Stimulated activated CD8-positive, alpha-beta memory T cell treated with anti-CD3 and anti-CD28 coated beads, Interleukin-2, amount 100 ng/mL, for 48 hours (primary cell): ENCODE results near the gene UBE2O.
A peak's percentile ranks its signal among the peaks of the same experiment; 100 is the strongest.
"Not testable (repeated sequence)": the region's sequence is repeated elsewhere in the genome, so short reads cannot be mapped to it uniquely, and the experiment has no call there.

Experiments used
- DNase-seq, 2 donors: peaks; one replicate each; pipeline ENCODE4 v3.0.0-alpha.2; 2020; ENCODE audit warnings: low read depth in 2 of 2

The UBE2O gene

DNA sequence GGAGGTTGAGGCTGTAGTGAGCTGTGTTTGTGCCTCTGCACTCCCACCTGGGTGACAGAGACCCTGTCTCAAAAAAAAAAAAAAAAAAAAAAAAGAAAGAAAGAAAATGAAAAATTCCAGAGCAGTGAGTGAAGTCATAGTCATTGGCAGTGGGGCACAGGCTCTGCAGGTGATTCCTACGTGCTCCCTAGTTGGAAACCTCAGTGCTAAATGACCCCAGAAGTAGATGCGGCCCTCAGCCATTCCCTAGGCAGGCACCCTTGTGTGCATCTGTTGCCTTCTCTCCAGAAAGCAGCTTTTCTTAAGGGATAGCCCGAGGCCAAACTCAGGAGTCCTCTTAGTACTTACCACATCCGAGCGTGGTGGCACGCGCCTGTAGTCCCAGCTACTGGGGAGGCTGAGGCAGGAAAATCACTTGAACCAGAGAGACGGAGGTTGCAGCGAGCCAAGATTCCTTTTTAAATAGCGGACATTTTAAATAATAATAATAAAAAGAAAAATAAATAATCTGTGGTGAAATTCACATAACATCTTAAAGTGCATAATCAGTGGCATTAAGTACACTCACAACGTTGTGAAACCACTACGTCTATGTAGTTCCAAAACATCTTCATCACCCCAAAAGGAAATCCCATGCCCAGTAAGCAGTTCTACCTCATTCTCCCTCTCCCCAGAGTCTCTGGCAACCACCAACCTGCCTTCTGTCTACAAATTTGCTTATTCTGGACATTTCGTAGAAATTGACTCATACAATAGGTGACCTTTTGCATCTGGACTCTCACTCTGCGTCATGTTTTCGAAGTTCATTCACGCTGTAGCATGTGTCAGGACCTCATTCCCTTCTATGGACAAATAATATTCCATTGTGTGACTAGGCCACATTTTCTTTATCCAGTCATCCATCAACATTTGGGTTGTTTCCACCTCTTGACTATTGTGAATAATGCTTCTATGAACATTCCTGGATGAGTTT is 81.0 kb downstream of the UBE2O start:
- no peak for DNase-seq

DNA sequence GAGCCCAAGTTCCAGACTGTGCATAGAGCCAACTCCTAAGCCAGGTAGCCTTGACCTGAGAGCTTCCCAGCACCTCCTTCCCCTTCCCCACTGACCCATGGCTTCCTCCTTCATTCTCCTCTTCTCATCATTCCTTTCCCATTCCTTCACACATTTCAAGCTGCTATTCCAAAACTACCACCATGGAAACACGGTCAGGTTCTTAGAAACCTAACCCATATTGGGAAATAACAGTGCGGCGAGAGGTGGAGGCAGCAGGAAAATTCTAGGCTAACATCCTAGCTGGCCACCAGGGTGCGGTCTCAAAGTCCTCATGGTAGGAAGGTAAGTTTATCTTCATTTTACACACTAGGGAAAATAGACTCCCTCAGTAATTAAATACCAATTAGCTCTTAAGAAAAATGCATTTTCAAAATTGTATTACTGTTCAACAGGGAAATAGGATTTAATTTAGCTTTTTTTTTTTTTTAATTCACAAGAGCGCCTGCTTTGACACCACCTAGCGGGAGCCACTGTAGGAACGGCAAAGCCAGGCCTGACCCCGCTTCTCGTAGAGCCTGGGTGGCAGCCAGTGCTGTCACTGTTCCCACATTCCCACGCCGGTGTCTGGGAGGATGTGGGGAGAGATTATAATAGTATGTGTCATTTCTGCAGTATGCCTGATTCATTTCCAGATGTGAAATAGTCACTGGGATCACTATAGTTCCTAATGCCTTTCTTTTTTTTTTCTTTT is 82.5 kb downstream of the UBE2O start:
- no peak for DNase-seq

DNA sequence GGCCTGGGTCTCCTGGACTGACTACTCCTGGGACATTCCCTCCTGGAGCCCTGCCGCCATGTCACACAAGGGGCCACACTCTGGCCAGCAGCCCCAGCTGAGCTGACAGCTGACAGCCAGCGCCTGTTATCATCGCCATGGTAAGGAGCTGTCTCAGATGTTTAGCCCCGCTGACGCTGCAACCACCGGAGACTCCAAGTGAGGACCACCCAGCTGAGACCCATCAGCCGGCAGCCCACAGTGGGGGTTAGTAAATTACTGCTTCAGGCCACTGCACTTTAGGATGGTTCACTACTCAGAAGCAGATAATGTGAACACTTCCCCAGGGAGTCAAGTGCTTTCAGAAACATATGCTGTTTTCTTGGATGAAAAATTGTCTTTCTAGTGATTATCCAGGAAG is 83.1 kb downstream of the UBE2O start:
- DNase-seq, result no peak

DNA sequence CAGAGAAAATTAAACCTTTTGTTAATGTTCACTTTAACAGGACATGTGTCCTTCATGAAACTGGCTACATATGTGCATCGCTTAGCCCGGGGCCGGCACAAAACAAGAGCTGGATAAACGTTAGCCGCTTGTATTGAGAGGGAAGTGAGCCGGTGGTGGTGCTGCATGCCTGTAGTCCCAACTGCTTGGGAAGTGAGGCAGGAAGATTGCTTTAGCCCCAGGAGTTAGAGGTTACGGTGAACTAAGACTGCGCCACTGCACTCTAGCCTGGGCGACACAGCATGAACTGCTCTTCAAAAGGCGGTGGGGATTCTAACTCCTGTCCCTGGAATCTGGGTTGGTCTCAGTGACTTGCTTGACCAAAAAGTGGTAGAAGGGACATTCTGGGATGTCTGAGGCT is 83.6 kb downstream of the UBE2O start:
- no peak for DNase-seq

DNA sequence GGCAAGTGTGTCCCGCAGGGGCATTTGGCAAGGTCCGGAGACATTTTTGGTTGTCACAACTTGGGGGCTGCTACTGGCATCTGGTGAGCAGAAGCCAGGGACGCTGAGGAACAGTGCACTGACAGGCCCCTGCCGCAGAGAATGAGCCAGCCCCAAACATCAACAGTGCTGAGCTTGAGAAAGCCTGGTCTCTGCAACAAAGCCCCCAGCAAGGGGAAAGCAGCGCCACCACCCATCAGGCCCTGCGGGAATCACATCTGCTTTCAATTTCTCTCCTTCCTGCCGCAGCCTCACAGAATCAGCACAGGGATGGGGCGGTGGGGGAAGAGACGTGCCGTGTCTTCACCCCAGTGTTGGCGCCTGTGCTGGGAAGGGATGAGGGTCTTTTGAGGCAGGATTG is 84.4 kb downstream of the UBE2O start:
- DNase-seq, result no peak

DNA sequence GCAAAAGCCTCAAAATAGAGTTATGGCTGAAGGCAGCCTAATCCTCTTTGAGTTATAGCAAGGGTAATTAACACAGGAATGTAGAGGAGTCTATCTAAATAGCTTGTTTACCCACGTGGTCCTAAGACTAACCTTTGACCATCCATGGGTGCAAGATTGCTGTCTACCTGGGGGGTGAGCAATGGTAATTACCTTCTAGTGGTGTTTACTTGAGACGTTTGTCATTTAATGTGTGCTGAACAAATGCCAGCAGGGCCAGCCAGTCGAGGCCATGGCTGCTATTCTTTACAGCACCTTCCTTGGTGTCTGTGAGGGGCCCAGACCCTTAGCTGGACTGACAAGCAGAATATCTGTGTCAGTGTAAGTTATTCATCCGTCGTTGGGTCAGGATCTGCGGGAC is 85.3 kb downstream of the UBE2O start:
- no peak for DNase-seq

DNA sequence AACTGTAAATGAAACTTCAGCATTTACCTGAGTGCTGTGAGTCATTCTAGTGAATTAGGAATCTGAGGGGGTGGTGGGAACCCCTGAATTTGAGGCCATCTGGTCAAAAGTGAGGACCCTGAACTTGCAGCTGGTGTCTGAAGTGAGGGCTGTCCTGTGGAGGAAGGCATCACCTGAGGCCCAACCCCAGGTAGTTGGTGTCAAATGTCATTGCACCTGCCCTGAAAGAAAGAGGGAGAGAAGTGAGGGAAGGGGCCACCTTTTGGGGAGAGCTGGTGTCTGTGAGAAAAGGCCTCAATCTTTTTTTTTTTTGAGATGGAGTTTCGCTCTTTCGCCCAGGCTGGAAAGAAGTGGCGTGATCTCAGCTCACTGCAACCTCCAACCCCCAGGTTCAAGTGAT is 86.7 kb downstream of the UBE2O start:
- no peak for DNase-seq

DNA sequence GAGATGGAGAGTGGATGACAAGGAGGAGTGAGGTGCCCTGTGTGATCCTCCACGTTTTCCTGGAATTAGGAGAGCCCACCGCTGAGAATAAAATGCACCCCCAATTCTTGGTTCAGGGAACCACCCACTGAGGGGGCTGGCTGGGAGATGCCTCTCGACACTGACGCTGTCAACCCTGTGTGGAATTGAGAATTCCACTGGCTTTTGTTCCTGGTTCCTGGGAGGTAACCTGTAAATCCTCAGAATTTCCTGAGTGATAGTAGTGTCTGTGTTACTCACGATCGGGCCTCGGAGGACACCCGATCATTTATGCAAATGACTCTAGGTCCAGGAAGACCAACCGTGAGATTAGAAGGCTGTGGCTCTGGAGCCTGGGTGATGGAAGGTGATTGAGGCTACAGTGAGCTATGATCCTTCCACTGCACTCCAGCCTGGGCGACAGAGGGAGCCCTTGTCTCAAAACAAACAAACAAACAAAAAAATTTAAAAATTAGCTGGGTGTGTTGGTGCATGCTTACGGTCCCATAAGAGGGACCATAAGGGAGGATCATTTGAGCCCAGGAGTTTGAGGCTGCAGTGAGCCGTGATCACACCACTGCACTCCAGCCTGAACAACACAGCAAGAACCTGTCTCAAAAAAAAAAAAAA is 87.6 kb downstream of the UBE2O start:
- DNase-seq, result no peak

DNA sequence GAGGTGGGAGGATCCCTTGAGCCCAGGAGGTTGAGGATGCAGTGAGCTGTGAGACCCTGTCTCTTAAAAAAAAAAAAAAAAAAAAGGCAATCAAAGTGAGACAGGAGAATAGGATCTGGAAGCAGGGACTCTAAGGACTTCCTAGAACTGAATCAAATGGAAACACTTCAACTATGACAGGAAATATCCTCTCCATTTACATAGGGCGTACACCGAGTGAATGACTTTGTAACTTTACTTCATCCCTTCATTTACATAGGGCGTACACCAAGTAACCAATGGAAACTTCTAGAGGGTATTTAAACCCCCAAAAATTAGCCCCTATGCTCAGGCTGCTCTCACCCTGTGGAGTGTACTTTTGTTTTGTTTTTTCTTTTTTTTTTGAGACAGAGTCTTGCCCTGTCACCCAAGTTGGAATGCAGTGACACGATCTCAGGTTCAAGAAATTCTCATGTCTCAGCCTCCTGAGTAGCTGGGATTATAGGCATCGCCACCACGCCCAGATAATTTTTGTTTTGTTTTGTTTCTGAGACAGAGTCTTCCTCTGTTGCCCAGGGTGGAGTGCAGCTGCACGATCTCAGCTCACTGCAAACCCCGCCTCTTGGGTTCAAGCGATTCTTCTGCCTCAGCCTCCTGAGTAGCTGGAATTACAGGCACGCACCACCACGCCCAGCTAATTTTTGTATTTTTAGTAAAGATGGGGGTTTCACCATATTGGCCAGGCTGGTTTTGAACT is 89.7 kb downstream of the UBE2O start:
- DNase-seq, result no peak

DNA sequence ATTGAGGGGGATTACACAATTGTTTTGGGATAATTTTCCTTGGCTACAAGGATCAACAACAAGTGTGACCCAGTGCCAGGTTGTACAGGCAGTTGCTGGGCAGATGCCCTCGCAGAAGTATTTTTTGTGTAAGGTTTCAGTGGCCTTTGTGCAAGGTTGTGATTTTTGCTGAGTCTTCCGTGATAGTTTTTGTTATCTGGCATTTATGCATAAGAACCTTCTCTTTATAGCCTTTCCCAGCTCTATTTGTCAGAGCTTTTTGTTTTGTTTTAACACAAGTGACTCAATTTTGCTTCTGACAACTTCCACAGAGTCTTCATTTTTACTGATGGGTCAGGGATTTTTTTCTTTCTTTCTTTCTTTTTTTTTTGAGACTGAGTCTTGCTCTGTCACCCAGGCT is 92.5 kb downstream of the UBE2O start:
- no peak for DNase-seq

DNA sequence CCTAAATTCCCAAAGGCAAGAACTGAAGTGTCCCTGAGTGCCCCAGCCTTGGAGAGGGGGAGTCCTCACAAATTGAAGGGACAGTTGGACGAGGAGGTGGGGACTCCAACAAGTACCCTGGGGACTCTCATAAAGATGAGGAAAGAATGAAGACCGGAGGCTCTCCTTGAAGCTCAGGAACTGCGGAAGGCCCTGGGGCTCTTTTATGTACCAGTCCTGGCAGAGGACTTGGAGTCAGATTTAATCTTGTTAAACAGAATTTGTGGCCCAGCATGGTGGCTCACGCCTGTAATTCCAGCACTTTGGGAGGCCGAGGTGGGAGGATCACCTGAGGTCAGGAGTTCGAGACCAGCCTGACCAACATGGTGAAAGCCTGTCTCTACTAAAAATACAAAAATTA is 93.2 kb downstream of the UBE2O start:
- not testable (repeated sequence) for DNase-seq

DNA sequence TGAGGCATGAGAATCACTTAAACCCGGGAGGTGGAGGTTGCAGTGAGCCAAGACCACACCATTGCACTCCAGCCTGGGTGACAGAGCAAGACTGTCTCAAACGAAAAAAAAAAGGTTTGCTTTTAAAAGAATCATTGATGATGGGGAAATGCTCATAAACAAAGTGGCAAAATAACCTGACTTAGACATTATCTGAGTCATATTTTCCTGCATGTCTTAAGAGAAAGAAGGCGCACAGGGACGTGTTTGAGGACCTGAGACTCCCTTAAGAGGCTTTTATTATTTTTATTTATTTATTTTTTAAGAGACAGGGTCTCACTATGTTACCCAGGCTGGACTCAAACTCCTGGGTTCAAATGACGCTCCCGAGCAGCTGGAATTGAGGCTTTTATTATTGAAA is 93.6 kb downstream of the UBE2O start:
- DNase-seq, result no peak

DNA sequence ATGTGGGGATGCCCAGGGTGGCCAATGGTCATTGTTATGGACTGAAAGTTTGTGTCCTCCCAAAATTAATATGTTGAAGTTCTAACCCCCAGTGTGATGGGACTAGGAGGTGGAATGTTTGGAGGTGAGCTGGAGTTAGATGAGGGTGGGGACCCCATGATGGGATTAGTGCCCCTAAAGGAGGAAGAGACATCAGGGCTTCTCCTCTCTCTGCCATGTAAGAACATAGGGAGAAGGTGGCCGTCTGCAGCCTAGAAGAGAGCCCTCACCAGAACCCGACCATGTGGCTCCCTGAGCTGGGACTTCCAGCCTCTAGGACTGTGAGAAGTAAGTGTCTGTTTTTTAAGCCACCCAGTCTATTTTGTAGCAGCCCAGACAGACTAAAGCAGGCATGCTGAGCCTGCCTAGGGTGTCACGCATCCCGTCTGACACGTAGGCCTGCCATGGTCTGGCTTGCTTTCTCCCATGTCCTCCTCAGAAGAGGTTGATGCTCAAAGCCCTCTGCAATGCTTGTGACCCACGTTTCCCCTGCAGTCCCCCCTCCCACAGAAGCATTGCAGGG is 95.3 kb downstream of the UBE2O start:
- no peak for DNase-seq

DNA sequence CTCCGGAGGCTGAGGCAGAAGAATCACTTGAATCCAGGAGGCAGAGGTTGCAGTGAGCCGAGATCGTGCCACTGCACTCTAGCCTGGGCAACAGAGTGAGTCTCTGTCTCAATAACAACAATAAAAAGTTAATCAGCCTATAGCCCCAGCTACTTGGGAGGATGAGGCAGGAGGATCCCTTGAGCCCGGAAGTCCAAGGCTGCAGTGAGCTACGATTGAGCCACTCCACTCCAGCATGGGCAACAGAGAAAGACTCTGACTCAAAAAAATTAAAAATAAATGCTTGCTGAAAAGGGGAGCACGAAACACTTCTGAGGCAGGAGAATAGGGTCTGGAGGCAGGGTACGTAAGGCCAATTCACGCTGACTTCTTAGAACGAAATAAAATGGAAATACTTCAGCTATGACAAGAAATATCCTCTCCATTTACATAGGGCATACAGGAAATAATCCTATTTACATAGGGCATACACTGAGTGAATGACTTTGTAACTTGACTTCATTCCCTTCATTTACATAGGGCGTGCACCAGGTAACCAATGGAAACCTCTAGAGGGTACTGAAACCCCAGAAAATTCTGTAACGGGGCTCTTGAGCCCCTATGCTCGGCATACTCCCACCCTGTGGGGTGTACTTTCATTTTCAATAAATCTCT is 96.0 kb downstream of the UBE2O start:
- DNase-seq, result no peak

DNA sequence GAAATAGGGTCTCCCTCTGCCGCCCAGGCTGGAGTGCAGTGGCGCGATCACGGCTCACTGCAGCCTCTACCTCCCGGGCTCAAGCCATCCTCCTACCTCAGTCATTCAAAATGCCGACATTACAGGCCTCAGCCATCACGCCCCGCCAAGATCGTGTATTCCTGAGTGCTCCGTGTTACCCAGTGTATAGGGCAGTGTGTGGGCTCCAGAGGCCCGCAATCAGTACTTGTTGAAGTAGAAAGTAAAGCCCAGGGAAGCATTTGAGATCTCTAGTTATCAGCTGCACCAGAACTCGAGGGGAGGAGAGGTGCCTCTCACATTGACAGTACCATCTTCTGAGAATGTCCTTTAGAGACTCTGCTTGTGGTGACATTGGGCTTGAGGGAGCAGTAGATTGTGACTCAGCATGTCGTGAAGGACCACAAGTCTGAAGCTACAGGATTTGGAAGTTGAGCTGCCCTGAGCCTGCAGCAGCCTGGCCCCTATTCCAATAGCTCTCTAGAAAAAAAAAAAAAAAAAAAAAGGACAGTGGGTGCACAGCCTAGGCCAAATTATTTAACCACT is 98.1 kb downstream of the UBE2O start:
- no peak for DNase-seq

DNA sequence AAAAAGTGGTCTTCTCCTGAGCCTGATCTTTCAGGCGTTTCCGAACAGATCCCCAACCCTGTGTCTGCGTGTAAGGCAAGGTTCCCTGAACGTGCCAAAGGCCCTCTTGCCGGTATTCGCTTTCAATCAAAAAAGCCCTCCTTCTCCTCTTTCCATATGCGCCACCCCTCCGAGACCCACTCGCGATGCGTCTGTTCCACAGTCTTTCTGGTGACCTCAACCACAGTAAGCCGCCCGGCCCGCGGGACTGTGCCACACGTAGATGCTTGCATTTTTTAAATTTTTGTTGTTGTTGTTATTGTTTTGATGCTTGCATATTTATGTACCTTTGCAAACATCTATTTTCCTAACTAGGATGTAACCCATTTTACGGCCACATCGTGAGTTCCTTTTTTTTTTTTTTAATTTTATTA is 98.6 kb downstream of the UBE2O start:
- DNase-seq, result no peak

DNA sequence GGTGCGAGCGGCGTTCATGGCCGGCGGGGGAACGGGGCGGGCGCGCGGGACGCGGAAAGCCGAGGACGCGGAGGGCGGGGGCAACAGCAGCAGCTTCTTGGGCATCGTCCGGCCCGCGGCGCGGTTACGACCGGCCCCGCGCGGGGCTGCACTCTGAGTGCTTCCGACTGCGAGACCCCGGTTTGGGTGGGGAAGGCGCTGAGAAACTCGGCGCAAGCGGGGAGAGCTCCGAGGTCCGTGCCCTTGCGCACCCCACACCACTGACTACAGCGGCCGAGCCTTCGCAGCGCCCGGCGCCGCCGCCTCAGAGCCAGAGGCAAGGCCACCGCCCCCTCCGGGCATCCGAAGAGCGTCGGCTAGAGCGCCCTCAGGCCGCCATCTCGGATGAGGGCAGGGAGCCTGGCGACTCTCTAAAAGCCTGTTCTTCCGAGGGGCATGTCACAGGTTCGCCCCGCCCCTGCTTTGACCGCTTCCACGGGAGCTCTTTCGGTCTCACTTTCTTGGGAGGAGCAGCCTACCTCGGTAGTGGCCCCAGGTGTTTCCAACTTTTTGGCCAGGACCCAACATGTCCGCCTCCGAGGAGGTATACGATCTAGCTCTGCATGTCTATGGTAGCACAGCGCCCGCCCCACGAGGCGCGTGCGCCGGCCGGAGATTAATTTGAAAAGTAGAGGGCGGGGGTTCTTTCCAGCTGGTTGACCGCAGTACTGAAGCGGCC is 99.2 kb downstream of the UBE2O start, which contains the start of gene PRPSAP1:
Gene PRPSAP1, minus strand, starts transcription at position 318 of the 718 bp plus-strand sequence. Its CDS starts 213 bp downstream, at position 105.
- DNase-seq, result peak; percentile 71 to 77

DNA sequence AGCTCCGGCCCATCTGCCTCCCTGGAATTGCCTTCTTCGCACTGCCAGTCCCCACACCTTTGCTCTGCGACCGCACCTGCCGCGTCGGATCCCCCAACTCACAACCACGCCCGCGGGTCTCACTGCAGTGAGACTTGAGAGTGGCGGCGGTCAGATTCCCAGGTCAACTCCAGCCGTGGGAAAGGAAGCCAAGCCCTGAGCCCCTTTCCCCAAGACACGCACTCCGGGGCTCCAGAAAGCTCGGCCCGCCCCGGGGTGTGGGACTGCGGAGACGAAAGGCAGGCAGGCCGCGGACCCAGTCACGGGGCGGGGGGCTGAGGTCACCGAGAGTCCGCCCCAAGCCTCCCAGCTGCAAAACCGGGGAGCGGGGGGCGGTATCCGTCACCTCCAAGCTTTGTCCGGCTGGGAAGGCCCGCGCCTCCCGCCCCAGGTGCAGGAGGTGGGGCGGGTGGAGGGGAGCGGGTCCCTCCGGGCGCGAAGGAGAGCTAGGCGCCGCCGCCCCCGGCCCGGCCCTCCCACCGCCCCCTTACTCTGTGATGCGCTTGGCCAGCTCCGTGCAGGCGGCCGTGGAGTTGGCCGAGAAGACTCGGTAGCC is 99.9 kb downstream of the UBE2O start:
- peak; percentile 5 to 11 for DNase-seq

DNA sequence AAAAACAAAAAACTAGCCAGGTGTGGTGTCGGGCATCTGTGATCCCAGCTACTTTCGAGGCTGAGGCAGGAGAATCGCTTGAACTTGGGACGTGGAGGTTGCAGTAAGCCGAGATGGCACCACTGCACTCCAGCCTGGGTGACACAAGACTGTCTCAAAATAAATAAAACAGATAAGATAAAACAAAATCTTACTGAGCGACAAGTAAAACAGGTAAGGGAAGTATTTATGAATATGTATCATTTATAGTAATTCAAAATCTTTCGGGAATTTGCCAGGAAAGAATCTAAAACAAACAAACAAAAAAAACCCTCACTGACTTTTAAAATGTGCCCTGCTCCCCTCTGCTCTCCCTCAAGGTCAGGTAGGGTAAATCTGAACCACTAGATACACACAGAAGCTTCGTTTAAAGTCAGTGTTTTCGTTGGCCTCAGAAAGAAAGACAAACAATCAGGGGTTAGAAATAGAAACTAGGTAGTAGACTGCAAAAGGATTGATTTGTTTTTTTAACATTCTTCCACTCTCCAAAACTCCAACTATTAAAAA is 101.4 kb downstream of the UBE2O start:
- DNase-seq, result no peak
